GM12864 (cell line): ENCODE results near the gene ARID3B.

Experiments
- DNase-seq: peaks from one replicate; pipeline ENCODE4 v3.0.0-alpha.2; 2011; ENCODE audit warnings: low read depth
- H3K4me3 ChIP-seq: 2 replicates; pipeline ENCODE4 v1.5.1; 2011; ENCODE audit warnings: mild to moderate bottlenecking, low read depth, low read length, control low read depth
- TF ChIP-seq, protein P1 (sequence below): IDR thresholded peaks from 2 replicates; pipeline ENCODE4 v1.5.1; 2011; ENCODE audit warnings: low read depth, mild to moderate bottlenecking, moderate library complexity, low read length, control low read depth, inconsistent platforms; ENCODE audit errors: missing control alignments

Gene ARID3B

DNA sequence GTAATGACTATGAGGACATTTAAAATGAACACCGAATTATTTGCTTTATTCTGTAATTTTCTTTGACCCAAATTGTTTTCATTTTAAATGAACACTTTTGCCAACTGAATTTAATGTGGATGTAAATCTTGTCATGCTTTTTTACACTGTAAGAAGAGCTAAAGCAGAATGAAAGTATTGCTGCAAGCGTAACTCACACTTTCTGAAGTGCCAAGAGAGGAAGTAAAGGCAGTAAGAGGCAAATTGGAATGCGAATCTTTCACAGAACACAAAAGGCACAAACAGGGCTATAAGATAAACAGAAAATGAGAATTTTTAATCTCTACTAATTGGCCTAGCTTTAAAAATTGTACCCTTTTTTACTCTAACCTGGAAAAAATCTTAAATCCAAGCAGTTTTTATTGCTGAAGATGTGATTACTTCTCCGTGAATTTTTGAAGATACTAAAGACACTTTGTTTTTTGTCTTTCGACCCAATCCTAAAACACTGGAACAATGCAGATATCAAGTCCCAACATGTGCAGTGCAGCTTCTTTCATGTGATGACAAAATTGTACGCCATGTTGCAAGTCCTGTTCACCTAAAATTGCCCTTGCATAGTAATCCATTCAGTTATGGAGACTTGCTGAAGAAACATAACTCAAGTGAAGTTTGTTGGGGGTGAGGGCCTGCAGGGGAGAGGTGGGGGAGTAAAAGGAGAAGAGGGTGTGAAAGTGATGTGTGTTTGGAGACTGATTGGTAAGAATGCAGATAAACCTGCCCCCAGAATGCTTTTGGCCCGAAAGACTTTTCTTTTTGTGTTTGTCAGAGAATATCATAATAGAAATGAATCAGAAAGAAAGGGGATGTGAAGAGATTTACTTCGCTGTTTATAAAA, 1.4 kb downstream of the ARID3B start:
- H3K4me3 ChIP-seq: peak overlapping the region; percentile 90
- TF ChIP-seq, protein P1, sequence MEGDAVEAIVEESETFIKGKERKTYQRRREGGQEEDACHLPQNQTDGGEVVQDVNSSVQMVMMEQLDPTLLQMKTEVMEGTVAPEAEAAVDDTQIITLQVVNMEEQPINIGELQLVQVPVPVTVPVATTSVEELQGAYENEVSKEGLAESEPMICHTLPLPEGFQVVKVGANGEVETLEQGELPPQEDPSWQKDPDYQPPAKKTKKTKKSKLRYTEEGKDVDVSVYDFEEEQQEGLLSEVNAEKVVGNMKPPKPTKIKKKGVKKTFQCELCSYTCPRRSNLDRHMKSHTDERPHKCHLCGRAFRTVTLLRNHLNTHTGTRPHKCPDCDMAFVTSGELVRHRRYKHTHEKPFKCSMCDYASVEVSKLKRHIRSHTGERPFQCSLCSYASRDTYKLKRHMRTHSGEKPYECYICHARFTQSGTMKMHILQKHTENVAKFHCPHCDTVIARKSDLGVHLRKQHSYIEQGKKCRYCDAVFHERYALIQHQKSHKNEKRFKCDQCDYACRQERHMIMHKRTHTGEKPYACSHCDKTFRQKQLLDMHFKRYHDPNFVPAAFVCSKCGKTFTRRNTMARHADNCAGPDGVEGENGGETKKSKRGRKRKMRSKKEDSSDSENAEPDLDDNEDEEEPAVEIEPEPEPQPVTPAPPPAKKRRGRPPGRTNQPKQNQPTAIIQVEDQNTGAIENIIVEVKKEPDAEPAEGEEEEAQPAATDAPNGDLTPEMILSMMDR: no peak
- no peak for DNase-seq

DNA sequence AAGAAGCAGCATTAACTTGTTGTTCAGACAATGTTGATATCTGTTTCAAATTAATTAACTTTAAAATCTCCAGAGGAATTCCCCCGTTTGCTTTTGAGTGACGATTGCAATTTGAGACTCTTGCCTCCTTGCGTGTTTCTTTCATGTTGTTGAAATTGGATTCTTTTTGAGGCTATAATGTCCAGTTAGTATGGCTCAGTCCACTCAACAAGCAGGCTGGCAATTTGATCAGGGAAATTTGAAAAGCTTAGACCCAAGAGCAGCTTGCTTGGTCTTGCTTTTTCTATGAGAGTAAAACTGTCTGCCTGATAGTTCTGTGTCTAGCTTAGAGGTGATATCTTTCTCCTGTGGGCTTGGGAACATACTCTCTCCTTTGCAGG, 2.0 kb downstream of the ARID3B start:
- TF ChIP-seq, protein P1: no peak
- DNase-seq: no peak
- peak overlapping the region; percentile 90 for H3K4me3 ChIP-seq

DNA sequence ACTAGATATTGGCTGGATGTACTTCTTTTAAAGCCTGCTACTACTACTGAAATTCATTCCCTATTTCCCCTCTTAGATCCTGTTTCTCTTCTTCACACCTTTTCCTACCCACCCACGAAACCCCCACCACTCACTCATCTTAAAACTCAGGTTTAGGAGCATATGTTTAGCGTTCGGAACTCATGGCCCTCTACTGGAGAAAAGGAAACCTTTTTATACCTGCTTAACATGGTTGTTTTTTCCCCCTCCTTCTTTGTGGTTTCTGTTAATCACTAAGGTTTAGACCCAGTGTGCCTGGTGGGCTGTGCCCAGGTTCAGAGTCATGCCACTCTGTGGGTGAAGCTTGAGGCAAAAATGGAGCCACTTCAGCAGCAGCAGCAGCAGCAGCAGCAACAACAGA, 2.6 kb downstream of the ARID3B start:
- peak overlapping the region; percentile 90 for H3K4me3 ChIP-seq
- DNase-seq: no peak
- TF ChIP-seq, protein P1: peak; percentile 66

DNA sequence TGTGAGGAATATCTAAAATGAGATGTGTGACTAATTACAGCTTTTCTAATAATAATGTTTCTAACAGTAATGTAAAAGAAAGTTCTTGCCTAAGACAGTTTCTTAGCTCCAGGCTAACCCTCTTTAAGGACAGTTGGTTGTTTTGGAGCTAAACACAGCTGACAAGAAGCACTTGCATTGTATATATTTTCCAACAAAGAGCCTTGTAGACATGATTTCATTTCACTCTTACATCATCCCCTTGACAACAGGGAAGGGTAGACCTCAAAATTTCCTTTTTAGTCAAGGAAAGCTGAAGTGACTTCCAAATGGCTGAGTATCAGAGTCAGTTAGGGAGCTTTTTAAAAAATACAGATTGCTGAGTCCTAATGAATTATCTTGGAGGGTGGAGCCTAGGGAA, 4.1 kb downstream of the ARID3B start:
- no peak overlapping the region; the same call in 1 of the 2 replicates for H3K4me3 ChIP-seq
- DNase-seq: no peak
- TF ChIP-seq, protein P1: no peak

DNA sequence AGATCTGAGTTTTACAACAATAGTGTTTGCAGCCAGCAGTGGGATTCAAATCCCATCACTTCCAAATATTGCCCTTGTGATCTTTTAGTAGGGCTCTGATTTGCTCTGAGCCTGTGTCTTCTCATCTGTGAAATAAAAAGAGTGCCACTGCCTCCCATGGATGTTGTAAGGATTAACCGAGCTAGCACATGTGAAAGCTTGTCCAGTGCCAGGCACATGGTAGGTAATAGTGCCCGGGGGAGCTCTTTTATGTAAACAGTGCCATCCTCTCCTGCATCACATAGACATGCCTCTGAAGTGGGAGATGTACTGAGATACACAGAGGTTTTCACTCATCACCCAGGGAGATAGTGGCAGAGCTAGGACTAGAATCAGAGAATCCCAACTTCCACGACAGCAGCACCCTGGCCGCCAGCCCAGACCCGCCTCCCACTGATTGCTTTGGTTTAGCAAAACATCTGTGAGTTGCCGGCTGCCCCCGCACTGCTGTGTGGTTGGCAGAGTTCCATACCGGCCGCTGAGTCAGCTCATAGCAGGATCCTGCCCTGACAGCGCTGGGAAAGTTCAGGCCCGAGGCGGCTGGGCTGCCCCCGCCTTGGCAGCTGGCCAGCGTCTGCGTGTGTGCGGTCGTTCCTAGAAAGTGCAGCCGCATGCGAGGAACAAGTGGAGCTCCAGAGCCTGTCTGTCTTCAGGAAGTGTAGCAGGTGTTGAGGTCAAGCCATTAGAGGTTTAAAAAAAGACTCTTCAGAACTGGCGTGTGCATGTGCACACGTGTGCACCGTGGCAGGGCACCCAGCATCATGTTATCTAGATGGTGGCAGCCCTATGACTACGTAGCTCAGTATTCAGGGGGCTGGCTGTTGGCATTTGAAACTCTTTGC, 5.0 kb downstream of the ARID3B start:
- TF ChIP-seq, protein P1: no peak
- DNase-seq: peak; percentile 75
- H3K4me3 ChIP-seq: peak overlapping the region; percentile 33

DNA sequence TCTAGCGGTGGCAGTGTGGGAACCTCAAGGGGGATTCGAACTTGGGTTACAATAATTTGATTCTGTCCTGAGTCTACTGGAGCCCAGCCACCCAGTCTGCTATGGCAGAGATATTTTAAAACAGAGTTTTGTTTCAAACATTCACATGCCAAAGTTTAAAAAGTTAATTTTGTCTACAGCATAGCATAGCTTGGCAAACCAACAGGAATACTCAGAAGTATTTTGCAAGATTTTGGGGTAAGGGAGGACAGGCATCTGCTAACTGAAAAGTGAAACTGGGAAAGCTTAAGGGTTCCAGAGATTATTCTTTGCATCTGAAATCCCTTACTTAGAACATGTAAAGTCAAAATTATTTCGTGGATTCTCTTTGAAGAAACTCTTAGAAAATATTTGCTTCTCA, 6.6 kb downstream of the ARID3B start:
- TF ChIP-seq, protein P1: no peak
- no peak for DNase-seq
- H3K4me3 ChIP-seq: no peak overlapping the region
